Measurements from ENCODE around the gene NSD1.

DNA sequence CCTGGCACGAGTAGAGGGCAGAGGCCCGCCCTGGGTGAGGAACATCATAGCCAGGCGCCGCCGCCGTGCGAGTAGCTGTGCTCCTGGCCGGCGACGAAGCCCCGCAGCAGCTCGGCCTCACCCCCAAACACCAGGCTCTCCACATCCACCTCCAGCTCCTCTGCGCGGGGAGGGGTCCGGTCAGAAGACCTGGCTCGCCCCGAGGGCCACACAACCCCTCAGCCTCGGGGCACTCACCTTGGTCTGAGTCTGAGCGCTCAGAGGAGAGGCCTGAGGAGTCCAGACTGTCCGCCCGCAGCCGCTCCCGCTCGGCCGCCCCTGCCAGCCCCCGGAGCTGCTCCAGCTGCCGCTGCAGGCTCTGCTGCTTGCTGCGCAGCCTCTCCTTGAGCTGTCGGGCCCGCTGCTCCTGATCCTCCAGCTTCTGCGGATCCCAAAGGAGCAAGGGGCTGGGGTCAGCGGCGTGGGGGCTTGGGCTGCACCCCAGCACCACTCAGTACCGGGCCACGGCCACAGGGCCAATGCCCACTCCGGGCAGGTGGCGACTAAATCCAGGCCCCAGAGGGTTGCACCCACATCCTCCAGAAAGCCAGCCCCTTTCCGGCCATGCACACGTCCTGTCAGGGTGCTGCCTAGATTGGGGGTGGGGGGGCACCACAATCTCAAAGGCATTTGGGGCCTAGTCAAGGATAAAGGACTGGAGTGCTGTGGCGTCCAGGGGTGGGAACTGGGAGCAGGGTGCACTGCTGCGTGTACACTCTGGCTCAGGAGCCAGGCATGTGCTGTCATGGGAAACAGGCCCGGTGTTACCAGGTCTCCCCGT, 174.2 kb downstream of the NSD1 start:
- no peak for TF ChIP-seq POLR2A (IDR thresholded peaks at IDR 0.05)
- TF ChIP-seq, protein P1, sequence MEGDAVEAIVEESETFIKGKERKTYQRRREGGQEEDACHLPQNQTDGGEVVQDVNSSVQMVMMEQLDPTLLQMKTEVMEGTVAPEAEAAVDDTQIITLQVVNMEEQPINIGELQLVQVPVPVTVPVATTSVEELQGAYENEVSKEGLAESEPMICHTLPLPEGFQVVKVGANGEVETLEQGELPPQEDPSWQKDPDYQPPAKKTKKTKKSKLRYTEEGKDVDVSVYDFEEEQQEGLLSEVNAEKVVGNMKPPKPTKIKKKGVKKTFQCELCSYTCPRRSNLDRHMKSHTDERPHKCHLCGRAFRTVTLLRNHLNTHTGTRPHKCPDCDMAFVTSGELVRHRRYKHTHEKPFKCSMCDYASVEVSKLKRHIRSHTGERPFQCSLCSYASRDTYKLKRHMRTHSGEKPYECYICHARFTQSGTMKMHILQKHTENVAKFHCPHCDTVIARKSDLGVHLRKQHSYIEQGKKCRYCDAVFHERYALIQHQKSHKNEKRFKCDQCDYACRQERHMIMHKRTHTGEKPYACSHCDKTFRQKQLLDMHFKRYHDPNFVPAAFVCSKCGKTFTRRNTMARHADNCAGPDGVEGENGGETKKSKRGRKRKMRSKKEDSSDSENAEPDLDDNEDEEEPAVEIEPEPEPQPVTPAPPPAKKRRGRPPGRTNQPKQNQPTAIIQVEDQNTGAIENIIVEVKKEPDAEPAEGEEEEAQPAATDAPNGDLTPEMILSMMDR (IDR thresholded peaks at IDR 0.05) = no peak

Measured in esophagus squamous epithelium (tissue), 4 donors.